Osteoblast (primary cell): Measurements from ENCODE around the gene CPN1. TPM values are rescaled to one million over a fixed set of nuclear protein-coding genes. Genes with fewer than 3 reads are reported as not detected.

Source experiments
- DNase-seq: peaks from one replicate; pipeline ENCODE4 v3.0.0; 2011; ENCODE audit warnings: low spot score, mixed read lengths; ENCODE audit not compliant: insufficient read length; ENCODE audit errors: missing footprints
- H2AFZ ChIP-seq: 2 replicates; pipeline ENCODE4 v1.6.0; 2011; ENCODE audit warnings: mild to moderate bottlenecking, low read length
- H3K27ac ChIP-seq: 2 replicates; pipeline ENCODE4 v1.5.1; 2011; ENCODE audit warnings: mild to moderate bottlenecking, low read depth, low read length, moderate library complexity
- H3K27me3 ChIP-seq: 2 replicates; pipeline ENCODE4 v1.6.0; 2012; ENCODE audit warnings: mild to moderate bottlenecking, control low read depth, inconsistent platforms, low read length, moderate library complexity; ENCODE audit not compliant: insufficient read depth
- H3K36me3 ChIP-seq: 2 replicates; pipeline ENCODE4 v1.5.1; 2011; ENCODE audit warnings: mild to moderate bottlenecking, low read length, control low read depth, moderate library complexity; ENCODE audit not compliant: insufficient read depth
- H3K4me1 ChIP-seq: 2 replicates; pipeline ENCODE4 v1.5.1; 2011; ENCODE audit warnings: mild to moderate bottlenecking, low read length, control low read depth, moderate library complexity; ENCODE audit not compliant: insufficient read depth
- H3K4me2 ChIP-seq: 2 replicates; pipeline ENCODE4 v1.6.0; 2011; ENCODE audit warnings: mild to moderate bottlenecking, low read length; ENCODE audit not compliant: insufficient read depth
- H3K4me3 ChIP-seq: fragments of 200-600 bp; sonication (generic); 3 replicates; pipeline ENCODE4 v1.5.1; 2012; ENCODE audit warnings: mild to moderate bottlenecking, low read length, inconsistent platforms; ENCODE audit not compliant: insufficient read depth
- H3K79me2 ChIP-seq: 2 replicates; pipeline ENCODE4 v1.6.0; 2012; ENCODE audit warnings: mild to moderate bottlenecking, low read length, control low read depth, inconsistent platforms; ENCODE audit not compliant: insufficient read depth
- H3K9me3 ChIP-seq: 2 replicates; pipeline ENCODE4 v1.5.1; 2011; ENCODE audit warnings: low read depth, low read length, control low read depth
- H4K20me1 ChIP-seq: 2 replicates; pipeline ENCODE4 v1.6.0; 2012; ENCODE audit warnings: mild to moderate bottlenecking, low read length, control low read depth; ENCODE audit not compliant: insufficient read depth
- CTCF ChIP-seq: IDR thresholded peaks from 2 replicates; pipeline ENCODE4 v1.5.1; 2011; ENCODE audit warnings: mild to moderate bottlenecking, low read depth, low read length, moderate library complexity; ENCODE audit errors: extremely low read depth
- total RNA-seq: library from RNA; depleted of rRNA; stranded (reverse); fragments of >200 nt; gene quantifications from 2 replicates; pipeline ENCODE4 v1.2.3, GENCODE V29; 2012

Gene CPN1
- total RNA-seq, 1 donor: not detected

- H2AFZ ChIP-seq: no peak overlapping the region
- H3K79me2 ChIP-seq: no peaks in the 10 kb centered on the region
- H3K27ac ChIP-seq: no peak overlapping the region
- peaks cover 18% of the 10 kb centered on the region for H3K27me3 ChIP-seq
- no peaks in the 10 kb centered on the region for H3K9me3 ChIP-seq
- H4K20me1 ChIP-seq: no peaks in the 10 kb centered on the region
- H3K4me1 ChIP-seq: no peaks in the 10 kb centered on the region
- no peaks in the 10 kb centered on the region for H3K36me3 ChIP-seq
- no peak overlapping the region for H3K4me3 ChIP-seq
- no peak overlapping the region for H3K4me2 ChIP-seq
- DNase-seq: no peak
- no peak for TF ChIP-seq CTCF
Measured at GRCh38 chr10:100053686-100054460, 27.8 kb downstream of the CPN1 start.

- Histone ChIP-seq H3K27ac (peak overlapping the region; percentile 55), H3K36me3 (no peaks in the 10 kb centered on the region), H3K9me3 (no peaks in the 10 kb centered on the region), H3K4me2 (peak overlapping the region; percentile 51), H3K4me1 (peaks cover 20% of the 10 kb centered on the region), H3K27me3 (no peaks in the 10 kb centered on the region), H4K20me1 (no peaks in the 10 kb centered on the region), H3K79me2 (no peaks in the 10 kb centered on the region), H3K4me3 (no peak overlapping the region), H2AFZ (peak overlapping the region; percentile 95)
- peak; percentile 90 for DNase-seq
- peak; percentile 99 for TF ChIP-seq CTCF
Measured at GRCh38 chr10:100046021-100046486, 35.6 kb downstream of the CPN1 start.

GRCh38 chr10:100045592-100045991 is 36.1 kb downstream of the CPN1 start:
- H3K4me3 ChIP-seq: no peak overlapping the region
- DNase-seq: no peak
- H3K9me3 ChIP-seq: no peaks in the 10 kb centered on the region
- H3K4me2 ChIP-seq: peak overlapping the region; percentile 51
- H2AFZ ChIP-seq: peak overlapping the region; percentile 67
- no peaks in the 10 kb centered on the region for H4K20me1 ChIP-seq
- no peaks in the 10 kb centered on the region for H3K36me3 ChIP-seq
- no peaks in the 10 kb centered on the region for H3K27me3 ChIP-seq
- H3K4me1 ChIP-seq: peaks cover 20% of the 10 kb centered on the region
- TF ChIP-seq CTCF: no peak
- H3K79me2 ChIP-seq: no peaks in the 10 kb centered on the region
- H3K27ac ChIP-seq: peak overlapping the region; percentile 55

GRCh38 chr10:100043796-100044195 is 37.9 kb downstream of the CPN1 start:
- Histone ChIP-seq H3K4me1 (peaks cover 20% of the 10 kb centered on the region), H3K27me3 (no peaks in the 10 kb centered on the region), H3K9me3 (no peaks in the 10 kb centered on the region), H2AFZ (peak overlapping the region; percentile 71), H4K20me1 (no peaks in the 10 kb centered on the region), H3K36me3 (no peaks in the 10 kb centered on the region), H3K27ac (peak overlapping the region; percentile 67), H3K4me3 (no peak overlapping the region), H3K4me2 (no peak overlapping the region), H3K79me2 (no peaks in the 10 kb centered on the region)
- no peak for DNase-seq
- no peak for TF ChIP-seq CTCF
